ENCODE data around the gene SDK2.
"Not testable (repeated sequence)": the region's sequence is repeated elsewhere in the genome, so short reads cannot be mapped to it uniquely, and the experiment has no call there.

Gene SDK2

GRCh38 chr17:73311781-73312641 lies 332.2 kb downstream of the SDK2 start, which contains the start of gene CDC42EP4:
TSS of gene CDC42EP4 (minus strand) at chr17:73312001. CDS start at chr17:73286500, 25,501 bp downstream.
- H3K9me3 Mint-ChIP-seq: no peaks in the 10 kb centered on the region
- ATAC-seq (ENCODE audit: low read depth) (peak; percentile 86), DNase-seq (ENCODE audit: low spot score in 2 of 2) (peak; percentile 75 to 77)
- H3K27me3 Mint-ChIP-seq: peaks cover 1% of the 10 kb centered on the region
- no peaks in the 10 kb centered on the region for H3K36me3 Mint-ChIP-seq
- peaks cover 14% of the 10 kb centered on the region for H3K4me1 Mint-ChIP-seq
- peak within 1 kb of the TSS; percentile 87 for H3K4me3 Mint-ChIP-seq
- peak within 1 kb of the TSS; percentile 67 for H3K27ac Mint-ChIP-seq

GRCh38 chr17:73311428-73311780 lies 332.8 kb downstream of the SDK2 start:
- peak overlapping the region; percentile 87 for H3K4me3 Mint-ChIP-seq
- H3K36me3 Mint-ChIP-seq: no peaks in the 10 kb centered on the region
- DNase-seq (ENCODE audit: low spot score in 2 of 2) (peak in 1 of 2 donors; percentile 10), ATAC-seq (ENCODE audit: low read depth) (peak; percentile 4)
- peaks cover 1% of the 10 kb centered on the region for H3K27me3 Mint-ChIP-seq
- peaks cover 9% of the 10 kb centered on the region for H3K4me1 Mint-ChIP-seq
- H3K9me3 Mint-ChIP-seq: no peaks in the 10 kb centered on the region
- peak overlapping the region; percentile 67 for H3K27ac Mint-ChIP-seq

GRCh38 chr17:73309727-73310596 lies 334.3 kb downstream of the SDK2 start:
- Mint-ChIP-seq H3K27me3 (peaks cover 1% of the 10 kb centered on the region), H3K4me1 (peaks cover 7% of the 10 kb centered on the region), H3K9me3 (no peaks in the 10 kb centered on the region), H3K4me3 (peak overlapping the region; percentile 87), H3K36me3 (no peaks in the 10 kb centered on the region), H3K27ac (peak overlapping the region; percentile 70)
- DNase-seq (ENCODE audit: low spot score in 2 of 2): no peak
- no peak for ATAC-seq (ENCODE audit: low read depth)

- H3K36me3 Mint-ChIP-seq; ATAC-seq (ENCODE audit: low read depth); H3K4me3 Mint-ChIP-seq; DNase-seq (ENCODE audit: low spot score in 2 of 2); H3K27ac Mint-ChIP-seq; H3K27me3 Mint-ChIP-seq; H3K9me3 Mint-ChIP-seq; H3K4me1 Mint-ChIP-seq: not testable (repeated sequence)
Observed at GRCh38 chr17:73308959-73309358, 335.3 kb downstream of the SDK2 start.

- Mint-ChIP-seq H3K4me1 (peaks cover 7% of the 10 kb centered on the region), H3K27ac (no peak overlapping the region), H3K36me3 (no peaks in the 10 kb centered on the region), H3K4me3 (no peak overlapping the region), H3K27me3 (peaks cover 4% of the 10 kb centered on the region), H3K9me3 (no peaks in the 10 kb centered on the region)
- no peak for DNase-seq (ENCODE audit: low spot score in 2 of 2)
- no peak for ATAC-seq (ENCODE audit: low read depth)
Observed at GRCh38 chr17:73308017-73308823, 336.0 kb downstream of the SDK2 start.

GRCh38 chr17:73307130-73307529 lies 337.1 kb downstream of the SDK2 start:
- Mint-ChIP-seq H3K36me3 (no peaks in the 10 kb centered on the region), H3K4me1 (peaks cover 7% of the 10 kb centered on the region), H3K4me3 (no peak overlapping the region), H3K27ac (no peak overlapping the region), H3K27me3 (peaks cover 4% of the 10 kb centered on the region), H3K9me3 (no peaks in the 10 kb centered on the region)
- ATAC-seq (ENCODE audit: low read depth): no peak
- no peak for DNase-seq (ENCODE audit: low spot score in 2 of 2)

- Mint-ChIP-seq H3K27ac (no peak overlapping the region), H3K27me3 (peaks cover 4% of the 10 kb centered on the region), H3K4me1 (peaks cover 7% of the 10 kb centered on the region), H3K4me3 (no peak overlapping the region), H3K9me3 (no peaks in the 10 kb centered on the region), H3K36me3 (no peaks in the 10 kb centered on the region)
- no peak for DNase-seq (ENCODE audit: low spot score in 2 of 2)
- no peak for ATAC-seq (ENCODE audit: low read depth)
Observed at GRCh38 chr17:73305845-73306836, 338.1 kb downstream of the SDK2 start.

GRCh38 chr17:73304971-73305812 lies 339.1 kb downstream of the SDK2 start:
- H3K4me1 Mint-ChIP-seq: peaks cover 4% of the 10 kb centered on the region
- ATAC-seq (ENCODE audit: low read depth) (no peak), DNase-seq (ENCODE audit: low spot score in 2 of 2) (no peak)
- no peak overlapping the region for H3K27ac Mint-ChIP-seq
- H3K36me3 Mint-ChIP-seq: no peaks in the 10 kb centered on the region
- no peak overlapping the region for H3K4me3 Mint-ChIP-seq
- H3K9me3 Mint-ChIP-seq: no peaks in the 10 kb centered on the region
- peaks cover 4% of the 10 kb centered on the region for H3K27me3 Mint-ChIP-seq

GRCh38 chr17:73304438-73304837 lies 339.8 kb downstream of the SDK2 start:
- Mint-ChIP-seq H3K27me3 (peaks cover 5% of the 10 kb centered on the region), H3K4me3 (no peak overlapping the region), H3K9me3 (no peaks in the 10 kb centered on the region), H3K36me3 (no peaks in the 10 kb centered on the region), H3K27ac (no peak overlapping the region), H3K4me1 (peaks cover 2% of the 10 kb centered on the region)
- ATAC-seq (ENCODE audit: low read depth): no peak
- no peak for DNase-seq (ENCODE audit: low spot score in 2 of 2)

- no peaks in the 10 kb centered on the region for H3K9me3 Mint-ChIP-seq
- H3K4me3 Mint-ChIP-seq: no peak overlapping the region
- peaks cover 5% of the 10 kb centered on the region for H3K27me3 Mint-ChIP-seq
- no peaks in the 10 kb centered on the region for H3K36me3 Mint-ChIP-seq
- H3K4me1 Mint-ChIP-seq: no peaks in the 10 kb centered on the region
- H3K27ac Mint-ChIP-seq: no peak overlapping the region
- DNase-seq (ENCODE audit: low spot score in 2 of 2) (no peak), ATAC-seq (ENCODE audit: low read depth) (no peak)
Observed at GRCh38 chr17:73302189-73302588, 342.1 kb downstream of the SDK2 start.

GRCh38 chr17:73301369-73301768 lies 342.9 kb downstream of the SDK2 start:
- H3K27ac Mint-ChIP-seq: no peak overlapping the region
- H3K27me3 Mint-ChIP-seq: peaks cover 5% of the 10 kb centered on the region
- DNase-seq (ENCODE audit: low spot score in 2 of 2): no peak
- no peak for ATAC-seq (ENCODE audit: low read depth)
- H3K4me1 Mint-ChIP-seq: no peaks in the 10 kb centered on the region
- no peak overlapping the region for H3K4me3 Mint-ChIP-seq
- H3K36me3 Mint-ChIP-seq: no peaks in the 10 kb centered on the region
- no peaks in the 10 kb centered on the region for H3K9me3 Mint-ChIP-seq

GRCh38 chr17:73300392-73300791 lies 343.9 kb downstream of the SDK2 start:
- DNase-seq (ENCODE audit: low spot score in 2 of 2): no peak
- Mint-ChIP-seq H3K4me1 (no peaks in the 10 kb centered on the region), H3K4me3 (no peak overlapping the region), H3K27ac (no peak overlapping the region), H3K9me3 (no peaks in the 10 kb centered on the region), H3K27me3 (peaks cover 5% of the 10 kb centered on the region), H3K36me3 (no peaks in the 10 kb centered on the region)
- no peak for ATAC-seq (ENCODE audit: low read depth)

All from memory B cell (primary cell).